MM.1S (cell line): ENCODE data around the gene WFDC6.

Experiments used
- DNase-seq: peaks from one replicate; pipeline ENCODE4 v3.0.0-alpha.2; 2015
- H2AFZ ChIP-seq: fragments of 300-600 bp; sonication (generic); 2 replicates; pipeline ENCODE4 v1.6.0; 2016; ENCODE audit warnings: antibody characterized with exemption, low read length
- H3F3A ChIP-seq: fragments of 300-600 bp; sonication (generic); 2 replicates; pipeline ENCODE4 v1.6.1; 2016; ENCODE audit warnings: mild to moderate bottlenecking, antibody characterized with exemption, low read length, moderate library complexity, mixed read lengths; ENCODE audit not compliant: insufficient read depth
- H3K27ac ChIP-seq: fragments of 300-600 bp; sonication (generic); 2 replicates; pipeline ENCODE4 v1.5.1; 2016; ENCODE audit warnings: mild to moderate bottlenecking, low read length
- H3K27me3 ChIP-seq: fragments of 300-600 bp; sonication (generic); replicated peaks from 2 replicates; pipeline ENCODE4 v1.6.0; 2016; ENCODE audit warnings: low read length; ENCODE audit not compliant: insufficient read depth
- H3K36me3 ChIP-seq: fragments of 300-600 bp; sonication (generic); replicated peaks from 2 replicates; pipeline ENCODE4 v1.6.1; 2016; ENCODE audit warnings: mild to moderate bottlenecking, low read length, mixed read lengths; ENCODE audit not compliant: insufficient read depth
- H3K4me1 ChIP-seq: fragments of 300-600 bp; sonication (generic); 2 replicates; pipeline ENCODE4 v1.6.1; 2016; ENCODE audit warnings: low read length, mixed read lengths
- H3K4me2 ChIP-seq: fragments of 300-600 bp; sonication (generic); 2 replicates; pipeline ENCODE4 v1.6.0; 2016; ENCODE audit warnings: low read depth, low read length
- H3K4me3 ChIP-seq: fragments of 300-600 bp; sonication (generic); 2 replicates; pipeline ENCODE4 v1.5.1; 2016; ENCODE audit warnings: low read length, mixed read lengths
- H3K79me2 ChIP-seq: fragments of 300-600 bp; sonication (generic); 2 replicates; pipeline ENCODE4 v1.6.1; 2016; ENCODE audit warnings: mixed run types, low read length, mixed read lengths
- H3K9ac ChIP-seq: fragments of 300-600 bp; sonication (generic); 2 replicates; pipeline ENCODE4 v1.6.1; 2016; ENCODE audit warnings: low read length, mixed read lengths
- H3K9me2 ChIP-seq: fragments of 300-600 bp; sonication (generic); replicated peaks from 2 replicates; pipeline ENCODE4 v1.6.1; 2016; ENCODE audit warnings: mild to moderate bottlenecking, low read length, mixed read lengths; ENCODE audit not compliant: insufficient read depth
- H3K9me3 ChIP-seq: fragments of 300-600 bp; sonication (generic); replicated peaks from 2 replicates; pipeline ENCODE4 v1.6.1; 2016; ENCODE audit warnings: mild to moderate bottlenecking, low read length, mixed read lengths; ENCODE audit not compliant: insufficient read depth
- H4K20me1 ChIP-seq: fragments of 300-600 bp; sonication (generic); 2 replicates; pipeline ENCODE4 v1.6.1; 2016; ENCODE audit warnings: mild to moderate bottlenecking, low read length, moderate library complexity, mixed read lengths; ENCODE audit not compliant: insufficient read depth
- CTCF ChIP-seq: fragments of 300-600 bp; sonication (generic); IDR thresholded peaks from 2 replicates; pipeline ENCODE4 v1.5.1; 2016; ENCODE audit warnings: antibody characterized with exemption, low read length, mixed read lengths
- EZH2 ChIP-seq: fragments of 300-600 bp; sonication (generic); optimal IDR thresholded peaks from 2 replicates; pipeline ENCODE3; 2017; ENCODE audit warnings: low read depth, mild to moderate bottlenecking, antibody characterized with exemption, low read length, mixed read lengths
- EZH2phosphoT487 ChIP-seq: fragments of 300-600 bp; sonication (generic); IDR thresholded peaks from 2 replicates; pipeline ENCODE4 v1.6.1; 2018; ENCODE audit warnings: antibody characterized with exemption, low read length

Gene WFDC6

GRCh38 chr20:45503403-45503802, 35.9 kb downstream of the WFDC6 start:
- H3K9me2 ChIP-seq = no peaks in the 10 kb centered on the region
- TF ChIP-seq EZH2phosphoT487 (no peak), EZH2 (no peak), CTCF (no peak)
- no peak overlapping the region for H3K4me2 ChIP-seq
- no peak for DNase-seq
- no peaks in the 10 kb centered on the region for H3K9me3 ChIP-seq
- no peak overlapping the region for H3K27ac ChIP-seq
- no peaks in the 10 kb centered on the region for H3K36me3 ChIP-seq
- H3K4me1 ChIP-seq = peaks cover 20% of the 10 kb centered on the region
- H3F3A ChIP-seq = peaks cover 9% of the 10 kb centered on the region; the same call in 1 of the 2 replicates
- H3K9ac ChIP-seq = no peak overlapping the region
- no peaks in the 10 kb centered on the region for H4K20me1 ChIP-seq
- no peak overlapping the region for H3K4me3 ChIP-seq
- no peaks in the 10 kb centered on the region for H3K27me3 ChIP-seq
- H2AFZ ChIP-seq = no peak overlapping the region
- no peaks in the 10 kb centered on the region for H3K79me2 ChIP-seq

- H3K9ac ChIP-seq = no peak overlapping the region
- H2AFZ ChIP-seq = no peak overlapping the region
- no peak overlapping the region for H3K4me2 ChIP-seq
- no peaks in the 10 kb centered on the region for H3K9me3 ChIP-seq
- H3K27ac ChIP-seq = no peak overlapping the region
- no peaks in the 10 kb centered on the region for H3K36me3 ChIP-seq
- peaks cover 12% of the 10 kb centered on the region for H3K4me1 ChIP-seq
- H3K4me3 ChIP-seq = no peak overlapping the region
- H3F3A ChIP-seq = peaks cover 9% of the 10 kb centered on the region; the same call in 1 of the 2 replicates
- H3K79me2 ChIP-seq = no peaks in the 10 kb centered on the region
- H3K9me2 ChIP-seq = no peaks in the 10 kb centered on the region
- no peak for DNase-seq
- TF ChIP-seq CTCF = no peak
- no peak for TF ChIP-seq EZH2
- no peak for TF ChIP-seq EZH2phosphoT487
- H4K20me1 ChIP-seq = no peaks in the 10 kb centered on the region
- H3K27me3 ChIP-seq = no peaks in the 10 kb centered on the region
Measured at GRCh38 chr20:45502561-45502960, 36.7 kb downstream of the WFDC6 start.

DNA sequence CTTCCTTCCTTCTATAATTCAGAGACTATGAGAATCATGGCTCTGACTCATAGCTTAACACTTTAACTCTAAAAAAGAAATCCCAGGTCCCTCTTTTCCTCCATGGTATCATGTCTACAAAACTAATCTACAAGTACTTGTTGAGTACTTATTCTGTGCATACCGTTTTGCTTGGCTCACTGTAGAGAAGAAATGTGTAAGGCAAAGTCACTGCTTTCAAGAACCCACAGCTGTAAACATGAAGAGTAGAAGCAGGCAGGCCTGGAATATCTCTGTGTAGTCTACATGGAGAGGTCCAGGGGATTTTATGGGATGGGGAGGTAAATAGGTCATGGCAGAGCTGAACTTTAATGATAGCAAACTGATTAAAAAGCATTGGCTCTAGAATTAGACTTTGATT, 37.7 kb downstream of the WFDC6 start:
- DNase-seq = no peak
- Histone ChIP-seq H3K27ac (no peak overlapping the region), H3K4me2 (no peak overlapping the region), H2AFZ (no peak overlapping the region), H3K36me3 (no peaks in the 10 kb centered on the region), H3K9me3 (no peaks in the 10 kb centered on the region), H4K20me1 (no peaks in the 10 kb centered on the region), H3K27me3 (no peaks in the 10 kb centered on the region), H3K9ac (no peak overlapping the region), H3F3A (0 out of 2 replicates have a peak, but pooled peaks cover 2% of the 10 kb centered on the region), H3K4me3 (no peak overlapping the region), H3K4me1 (peaks cover 2% of the 10 kb centered on the region), H3K79me2 (no peaks in the 10 kb centered on the region), H3K9me2 (no peaks in the 10 kb centered on the region)
- TF ChIP-seq EZH2 (no peak), CTCF (no peak), EZH2phosphoT487 (no peak)
